ENCODE results near the gene BBS1. TPM values are rescaled to one million over a fixed set of nuclear protein-coding genes. Genes with fewer than 3 reads are reported as not detected.

Gene BBS1
- total RNA-seq, 2 experiments from 2014 or later, result 14.7 to 15.7 TPM

- TF ChIP-seq EZH2phosphoT487 (IDR thresholded peaks at IDR 0.05; ENCODE audit: borderline replicate concordance, low read depth, low read length) (no peak), CTCF (conservative IDR thresholded peaks at IDR 0.05; ENCODE audit: low read length) (no peak)
- intact Hi-C loops (cut with micrococcal nuclease; ENCODE audit: unreplicated experiment), result no loop called here
- Histone ChIP-seq H2AFZ (ENCODE audit: low read length) (no peak overlapping the region), H3K4me3 (ENCODE audit: low read depth, low read length, poor library complexity, severe bottlenecking) (no peak overlapping the region), H4K20me1 (ENCODE audit: insufficient read depth, low read length) (no peaks in the 10 kb centered on the region), H3K79me2 (ENCODE audit: insufficient read depth, low read depth, low read length) (no peaks in the 10 kb centered on the region), H3K9me2 (ENCODE audit: insufficient read depth, low read length) (no peaks in the 10 kb centered on the region), H3K4me2 (ENCODE audit: low read length) (no peak overlapping the region), H3K4me1 (ENCODE audit: insufficient read depth, low read length, poor library complexity, severe bottlenecking) (no peaks in the 10 kb centered on the region), H3K27ac (ENCODE audit: low read depth, low read length, poor library complexity, severe bottlenecking) (no peak overlapping the region), H3K9me3 (ENCODE audit: low read length) (no peaks in the 10 kb centered on the region), H3K36me3 (ENCODE audit: insufficient read depth, low read length) (peaks cover 42% of the 10 kb centered on the region)
- BruUV-seq (replicated peaks), result no TSS peak
- ChIA-PET CTCF (ENCODE audit: unreplicated experiment) (no interaction called here), POLR2A (no interaction called here)
- no peak for DNase-seq (ENCODE audit: low spot score)
Measured at GRCh38 chr11:66494458-66494857, 16.0 kb upstream of the BBS1 start.

DNA sequence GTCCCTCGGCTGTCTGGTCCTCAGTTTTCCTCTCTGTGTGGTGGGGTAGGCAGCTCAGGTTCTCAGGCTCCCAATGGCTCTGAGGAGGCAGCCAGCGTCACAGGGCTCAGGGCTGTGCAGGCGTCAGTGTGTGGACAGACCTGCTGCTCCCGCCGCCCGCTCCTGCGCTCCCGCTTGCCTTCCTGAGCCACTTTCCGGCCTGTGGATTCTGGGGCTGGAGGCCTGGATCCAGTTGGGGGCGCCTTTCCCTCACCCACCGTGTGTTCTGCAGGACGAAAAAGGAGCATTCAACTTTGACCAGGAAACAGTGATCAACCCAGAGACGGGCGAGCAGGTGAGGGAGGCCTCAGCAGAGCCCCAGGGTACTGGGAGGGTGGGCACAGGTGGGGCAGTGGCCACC lies 15.5 kb upstream of the BBS1 start:
- ChIA-PET POLR2A (no interaction called here), CTCF (ENCODE audit: unreplicated experiment) (no interaction called here)
- Histone ChIP-seq H2AFZ (ENCODE audit: low read length) (no peak overlapping the region), H3K36me3 (ENCODE audit: insufficient read depth, low read length) (peaks cover 38% of the 10 kb centered on the region), H3K4me3 (ENCODE audit: low read depth, low read length, poor library complexity, severe bottlenecking) (no peak overlapping the region), H3K4me2 (ENCODE audit: low read length) (no peak overlapping the region), H3K4me1 (ENCODE audit: insufficient read depth, low read length, poor library complexity, severe bottlenecking) (no peaks in the 10 kb centered on the region), H3K27ac (ENCODE audit: low read depth, low read length, poor library complexity, severe bottlenecking) (no peak overlapping the region), H3K9me2 (ENCODE audit: insufficient read depth, low read length) (no peaks in the 10 kb centered on the region), H3K79me2 (ENCODE audit: insufficient read depth, low read depth, low read length) (no peaks in the 10 kb centered on the region), H3K9me3 (ENCODE audit: low read length) (no peaks in the 10 kb centered on the region), H4K20me1 (ENCODE audit: insufficient read depth, low read length) (no peaks in the 10 kb centered on the region)
- no peak for DNase-seq (ENCODE audit: low spot score)
- no peak for TF ChIP-seq EZH2phosphoT487 (IDR thresholded peaks at IDR 0.05; ENCODE audit: borderline replicate concordance, low read depth, low read length)
- TF ChIP-seq CTCF (conservative IDR thresholded peaks at IDR 0.05; ENCODE audit: low read length), result no peak
- BruUV-seq (replicated peaks), result no TSS peak
- intact Hi-C loops (cut with micrococcal nuclease; ENCODE audit: unreplicated experiment), result no loop called here

GRCh38 chr11:66495401-66495854 lies 15.0 kb upstream of the BBS1 start:
- intact Hi-C loops (cut with micrococcal nuclease; ENCODE audit: unreplicated experiment), result no loop called here
- no peaks in the 10 kb centered on the region for H4K20me1 ChIP-seq (ENCODE audit: insufficient read depth, low read length)
- H3K4me3 ChIP-seq (ENCODE audit: low read depth, low read length, poor library complexity, severe bottlenecking), result no peak overlapping the region
- no peak overlapping the region for H3K4me2 ChIP-seq (ENCODE audit: low read length)
- H3K36me3 ChIP-seq (ENCODE audit: insufficient read depth, low read length), result peaks cover 38% of the 10 kb centered on the region
- no TSS peak for BruUV-seq (replicated peaks)
- H3K79me2 ChIP-seq (ENCODE audit: insufficient read depth, low read depth, low read length), result no peaks in the 10 kb centered on the region
- ChIA-PET CTCF (ENCODE audit: unreplicated experiment) (no interaction called here), POLR2A (no interaction called here)
- H3K27ac ChIP-seq (ENCODE audit: low read depth, low read length, poor library complexity, severe bottlenecking), result no peak overlapping the region
- H3K9me2 ChIP-seq (ENCODE audit: insufficient read depth, low read length), result no peaks in the 10 kb centered on the region
- H3K4me1 ChIP-seq (ENCODE audit: insufficient read depth, low read length, poor library complexity, severe bottlenecking), result no peaks in the 10 kb centered on the region
- no peak for TF ChIP-seq EZH2phosphoT487 (IDR thresholded peaks at IDR 0.05; ENCODE audit: borderline replicate concordance, low read depth, low read length)
- TF ChIP-seq CTCF (conservative IDR thresholded peaks at IDR 0.05; ENCODE audit: low read length), result peak; percentile 66
- no peaks in the 10 kb centered on the region for H3K9me3 ChIP-seq (ENCODE audit: low read length)
- no peak overlapping the region for H2AFZ ChIP-seq (ENCODE audit: low read length)
- DNase-seq (ENCODE audit: low spot score), result no peak
